WTC11 (cell line): Measurements from ENCODE around the gene MFSD2A. TPM values are rescaled to one million over a fixed set of nuclear protein-coding genes. Genes with fewer than 3 reads are reported as not detected.

Source experiments
- ATAC-seq: fragments of 200-7000 bp; cut with Tn5 transposase; 2 replicates; pipeline ENCODE4 v1.10.0; 2021; ENCODE audit warnings: mild to moderate bottlenecking, moderate library complexity
- CTCF ChIA-PET: fragments of 300-600 bp; sonication (Branson Sonifier 250); formaldehyde crosslinking; loops from one replicate; lab custom pipeline; 2021; ENCODE audit warnings: antibody characterized with exemption; lab: Charles Lee
- POLR2A ChIA-PET: fragments of 350-600 bp; sonication (Branson Sonifier 250); formaldehyde crosslinking; loops from one replicate; lab custom pipeline; 2021; ENCODE audit warnings: antibody characterized with exemption; lab: Charles Lee
- DNase-seq: peaks from one replicate; pipeline ENCODE4 v3.0.0; 2021; ENCODE audit warnings: low spot score
- H3K27ac Mint-ChIP-seq: 2 replicates; pipeline ENCODE4 v1.8.0; 2021; ENCODE audit warnings: mixed read lengths
- H3K27me3 Mint-ChIP-seq: 2 replicates; pipeline ENCODE4 v1.8.0; 2021; ENCODE audit warnings: low read depth, mild to moderate bottlenecking, moderate library complexity, mixed read lengths
- H3K36me3 Mint-ChIP-seq: 2 replicates; pipeline ENCODE4 v1.8.0; 2021; ENCODE audit warnings: mixed read lengths
- H3K4me1 Mint-ChIP-seq: 2 replicates; pipeline ENCODE4 v1.8.0; 2022; ENCODE audit warnings: mixed read lengths
- H3K4me3 Mint-ChIP-seq: 2 replicates; pipeline ENCODE4 v1.8.0; 2021; ENCODE audit warnings: mild to moderate bottlenecking, moderate library complexity, mixed read lengths
- H3K9me3 Mint-ChIP-seq: 2 replicates; pipeline ENCODE4 v1.8.0; 2021; ENCODE audit warnings: mixed read lengths
- E2F1 ChIP-seq: sonication (generic); formaldehyde crosslinking; IDR thresholded peaks from 2 replicates; pipeline ENCODE4 v1.8.0; 2022; ENCODE audit warnings: mild to moderate bottlenecking, missing genetic modification reagents
- ETV6 ChIP-seq: sonication (generic); formaldehyde crosslinking; IDR thresholded peaks from 2 replicates; pipeline ENCODE4 v1.8.1; 2022; ENCODE audit warnings: mild to moderate bottlenecking, missing genetic modification reagents
- HMGA2 ChIP-seq: fragments of 250-450 bp; sonication (Bioruptor Pico); IDR thresholded peaks from 2 replicates; pipeline ENCODE4 v1.4.0; 2021; ENCODE audit warnings: mild to moderate bottlenecking, moderate library complexity
- IRF2 ChIP-seq: sonication (generic); formaldehyde crosslinking; IDR thresholded peaks from 2 replicates; pipeline ENCODE4 v1.8.0; 2022; ENCODE audit warnings: low read depth, missing genetic modification reagents, borderline replicate concordance
- JAZF1 ChIP-seq: fragments of 250-450 bp; sonication (Bioruptor Pico); IDR thresholded peaks from 2 replicates; pipeline ENCODE4 v1.9.0; 2021; ENCODE audit warnings: moderate library complexity, mild to moderate bottlenecking, inconsistent platforms
- USF1 ChIP-seq: sonication (generic); formaldehyde crosslinking; IDR thresholded peaks from 2 replicates; pipeline ENCODE4 v1.8.0; 2022; ENCODE audit warnings: mild to moderate bottlenecking, missing genetic modification reagents
- ZNF138 ChIP-seq: sonication (generic); formaldehyde crosslinking; conservative IDR thresholded peaks from 2 replicates; pipeline ENCODE4 v1.8.1; 2022; ENCODE audit warnings: mild to moderate bottlenecking, moderate library complexity, missing genetic modification reagents
- ZNF232 ChIP-seq: sonication (generic); formaldehyde crosslinking; IDR thresholded peaks from 2 replicates; pipeline ENCODE4 v1.8.0; 2022; ENCODE audit warnings: mild to moderate bottlenecking, missing genetic modification reagents
- ZNF263 ChIP-seq: sonication (generic); formaldehyde crosslinking; IDR thresholded peaks from 2 replicates; pipeline ENCODE4 v1.8.1; 2022; ENCODE audit warnings: low read depth, mild to moderate bottlenecking, moderate library complexity, missing genetic modification reagents
- ZNF396 ChIP-seq: fragments of 250-450 bp; sonication (Bioruptor Pico); IDR thresholded peaks from 2 replicates; pipeline ENCODE4 v1.8.0; 2021; ENCODE audit warnings: mild to moderate bottlenecking, moderate library complexity, borderline replicate concordance
- total RNA-seq: library from RNA; stranded (reverse); gene quantifications from 3 replicates; pipeline ENCODE4 v1.2.3, GENCODE V29; 2021
- TF ChIP-seq, protein P1 (sequence below): sonication (generic); formaldehyde crosslinking; IDR thresholded peaks from 2 replicates; pipeline ENCODE4 v1.8.0; 2022; ENCODE audit warnings: missing genetic modification reagents
- TF ChIP-seq, protein P2 (sequence below): fragments of 250-450 bp; sonication (Bioruptor Pico); IDR thresholded peaks from 2 replicates; pipeline ENCODE4 v1.9.0; 2021; ENCODE audit warnings: mild to moderate bottlenecking, borderline replicate concordance
- TF ChIP-seq, protein P3 (sequence below): sonication (generic); formaldehyde crosslinking; IDR thresholded peaks from 2 replicates; pipeline ENCODE4 v1.8.1; 2023; ENCODE audit warnings: mild to moderate bottlenecking, moderate library complexity, missing genetic modification reagents
- TF ChIP-seq, protein P4 (sequence below): sonication (generic); formaldehyde crosslinking; IDR thresholded peaks from 2 replicates; pipeline ENCODE4 v1.8.1; 2023; ENCODE audit warnings: mild to moderate bottlenecking, missing genetic modification reagents, borderline replicate concordance

Gene MFSD2A
- total RNA-seq, 1 experiment from 2014 or later = 14.0 TPM

DNA sequence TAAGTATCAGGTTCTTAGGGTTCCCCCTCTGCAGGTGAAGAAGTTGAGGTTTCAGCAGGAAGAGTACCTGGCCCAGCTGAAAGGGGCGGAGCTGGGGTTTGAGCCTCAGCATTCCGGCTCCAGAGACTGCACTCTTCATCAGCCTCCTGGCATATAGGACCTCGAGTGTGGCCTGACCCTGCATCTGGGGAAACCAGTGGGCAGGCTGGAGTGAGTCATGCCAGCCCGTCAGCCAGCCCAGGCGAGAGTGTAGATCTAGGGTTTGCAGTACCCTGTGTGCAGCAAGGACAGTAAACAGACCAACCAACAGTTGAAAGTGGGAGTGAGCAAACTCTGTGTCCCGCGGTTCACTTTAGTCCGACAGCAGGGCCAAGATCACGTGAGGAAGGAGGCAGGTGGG, 14.1 kb downstream of the MFSD2A start:
- ATAC-seq (no peak), DNase-seq (no peak)
- no peak for TF ChIP-seq ZNF263 (CRISPR knock-in tag)
- TF ChIP-seq, protein P1, sequence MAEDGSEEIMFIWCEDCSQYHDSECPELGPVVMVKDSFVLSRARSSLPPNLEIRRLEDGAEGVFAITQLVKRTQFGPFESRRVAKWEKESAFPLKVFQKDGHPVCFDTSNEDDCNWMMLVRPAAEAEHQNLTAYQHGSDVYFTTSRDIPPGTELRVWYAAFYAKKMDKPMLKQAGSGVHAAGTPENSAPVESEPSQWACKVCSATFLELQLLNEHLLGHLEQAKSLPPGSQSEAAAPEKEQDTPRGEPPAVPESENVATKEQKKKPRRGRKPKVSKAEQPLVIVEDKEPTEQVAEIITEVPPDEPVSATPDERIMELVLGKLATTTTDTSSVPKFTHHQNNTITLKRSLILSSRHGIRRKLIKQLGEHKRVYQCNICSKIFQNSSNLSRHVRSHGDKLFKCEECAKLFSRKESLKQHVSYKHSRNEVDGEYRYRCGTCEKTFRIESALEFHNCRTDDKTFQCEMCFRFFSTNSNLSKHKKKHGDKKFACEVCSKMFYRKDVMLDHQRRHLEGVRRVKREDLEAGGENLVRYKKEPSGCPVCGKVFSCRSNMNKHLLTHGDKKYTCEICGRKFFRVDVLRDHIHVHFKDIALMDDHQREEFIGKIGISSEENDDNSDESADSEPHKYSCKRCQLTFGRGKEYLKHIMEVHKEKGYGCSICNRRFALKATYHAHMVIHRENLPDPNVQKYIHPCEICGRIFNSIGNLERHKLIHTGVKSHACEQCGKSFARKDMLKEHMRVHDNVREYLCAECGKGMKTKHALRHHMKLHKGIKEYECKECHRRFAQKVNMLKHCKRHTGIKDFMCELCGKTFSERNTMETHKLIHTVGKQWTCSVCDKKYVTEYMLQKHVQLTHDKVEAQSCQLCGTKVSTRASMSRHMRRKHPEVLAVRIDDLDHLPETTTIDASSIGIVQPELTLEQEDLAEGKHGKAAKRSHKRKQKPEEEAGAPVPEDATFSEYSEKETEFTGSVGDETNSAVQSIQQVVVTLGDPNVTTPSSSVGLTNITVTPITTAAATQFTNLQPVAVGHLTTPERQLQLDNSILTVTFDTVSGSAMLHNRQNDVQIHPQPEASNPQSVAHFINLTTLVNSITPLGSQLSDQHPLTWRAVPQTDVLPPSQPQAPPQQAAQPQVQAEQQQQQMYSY (CRISPR knock-in tag) = no peak
- TF ChIP-seq IRF2 (CRISPR knock-in tag) = no peak
- no peak for TF ChIP-seq JAZF1 (CRISPR knock-in tag)
- Mint-ChIP-seq H3K36me3 (peaks cover 44% of the 10 kb centered on the region), H3K27me3 (no peaks in the 10 kb centered on the region), H3K9me3 (no peaks in the 10 kb centered on the region), H3K27ac (no peak overlapping the region), H3K4me3 (no peak overlapping the region), H3K4me1 (peaks cover 5% of the 10 kb centered on the region)
- ChIA-PET POLR2A (no interaction called here), CTCF (interaction anchor here (6.7 kb wide), 1 partner anchor 48 kb away, joined by 144 read pairs; no protein-coding TSS in a partner anchor)

DNA sequence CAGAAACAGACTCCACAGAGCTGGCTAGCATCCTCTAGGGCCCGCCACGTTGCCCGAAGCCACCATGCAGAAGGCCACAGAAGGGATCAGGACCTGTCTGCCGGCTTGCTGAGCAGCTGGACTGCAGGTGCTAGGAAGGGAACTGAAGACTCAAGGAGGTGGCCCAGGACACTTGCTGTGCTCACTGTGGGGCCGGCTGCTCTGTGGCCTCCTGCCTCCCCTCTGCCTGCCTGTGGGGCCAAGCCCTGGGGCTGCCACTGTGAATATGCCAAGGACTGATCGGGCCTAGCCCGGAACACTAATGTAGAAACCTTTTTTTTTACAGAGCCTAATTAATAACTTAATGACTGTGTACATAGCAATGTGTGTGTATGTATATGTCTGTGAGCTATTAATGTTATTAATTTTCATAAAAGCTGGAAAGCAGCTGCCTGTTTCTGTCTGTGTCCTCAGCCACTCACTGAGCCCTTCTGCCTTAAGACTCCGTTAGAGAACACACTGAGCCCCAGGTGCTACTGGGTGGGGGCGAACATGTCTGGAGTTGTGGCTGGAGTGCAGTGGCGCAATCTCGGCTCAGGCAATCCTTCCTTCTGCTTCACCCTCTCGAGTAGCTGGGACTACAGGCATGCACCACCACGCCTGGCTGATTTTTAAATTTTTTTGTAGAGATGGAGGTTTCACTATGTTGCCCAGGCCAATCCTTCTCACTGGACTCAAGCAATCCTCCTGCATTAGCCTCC, 14.8 kb downstream of the MFSD2A start:
- peaks cover 5% of the 10 kb centered on the region for H3K4me1 Mint-ChIP-seq
- CTCF ChIA-PET = interaction anchor here (1.7 to 6.7 kb wide), 2 partner anchors 14 to 49 kb away, joined by 5 to 144 read pairs; no protein-coding TSS in a partner anchor
- TF ChIP-seq, protein P2, sequence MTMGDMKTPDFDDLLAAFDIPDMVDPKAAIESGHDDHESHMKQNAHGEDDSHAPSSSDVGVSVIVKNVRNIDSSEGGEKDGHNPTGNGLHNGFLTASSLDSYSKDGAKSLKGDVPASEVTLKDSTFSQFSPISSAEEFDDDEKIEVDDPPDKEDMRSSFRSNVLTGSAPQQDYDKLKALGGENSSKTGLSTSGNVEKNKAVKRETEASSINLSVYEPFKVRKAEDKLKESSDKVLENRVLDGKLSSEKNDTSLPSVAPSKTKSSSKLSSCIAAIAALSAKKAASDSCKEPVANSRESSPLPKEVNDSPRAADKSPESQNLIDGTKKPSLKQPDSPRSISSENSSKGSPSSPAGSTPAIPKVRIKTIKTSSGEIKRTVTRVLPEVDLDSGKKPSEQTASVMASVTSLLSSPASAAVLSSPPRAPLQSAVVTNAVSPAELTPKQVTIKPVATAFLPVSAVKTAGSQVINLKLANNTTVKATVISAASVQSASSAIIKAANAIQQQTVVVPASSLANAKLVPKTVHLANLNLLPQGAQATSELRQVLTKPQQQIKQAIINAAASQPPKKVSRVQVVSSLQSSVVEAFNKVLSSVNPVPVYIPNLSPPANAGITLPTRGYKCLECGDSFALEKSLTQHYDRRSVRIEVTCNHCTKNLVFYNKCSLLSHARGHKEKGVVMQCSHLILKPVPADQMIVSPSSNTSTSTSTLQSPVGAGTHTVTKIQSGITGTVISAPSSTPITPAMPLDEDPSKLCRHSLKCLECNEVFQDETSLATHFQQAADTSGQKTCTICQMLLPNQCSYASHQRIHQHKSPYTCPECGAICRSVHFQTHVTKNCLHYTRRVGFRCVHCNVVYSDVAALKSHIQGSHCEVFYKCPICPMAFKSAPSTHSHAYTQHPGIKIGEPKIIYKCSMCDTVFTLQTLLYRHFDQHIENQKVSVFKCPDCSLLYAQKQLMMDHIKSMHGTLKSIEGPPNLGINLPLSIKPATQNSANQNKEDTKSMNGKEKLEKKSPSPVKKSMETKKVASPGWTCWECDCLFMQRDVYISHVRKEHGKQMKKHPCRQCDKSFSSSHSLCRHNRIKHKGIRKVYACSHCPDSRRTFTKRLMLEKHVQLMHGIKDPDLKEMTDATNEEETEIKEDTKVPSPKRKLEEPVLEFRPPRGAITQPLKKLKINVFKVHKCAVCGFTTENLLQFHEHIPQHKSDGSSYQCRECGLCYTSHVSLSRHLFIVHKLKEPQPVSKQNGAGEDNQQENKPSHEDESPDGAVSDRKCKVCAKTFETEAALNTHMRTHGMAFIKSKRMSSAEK = no peak
- TF ChIP-seq ZNF396 (CRISPR knock-in tag) (no peak), E2F1 (no peak), ZNF138 (CRISPR knock-in tag) (no peak), USF1 (CRISPR knock-in tag) (no peak), HMGA2 (CRISPR knock-in tag) (no peak), ZNF232 (CRISPR knock-in tag) (no peak), ETV6 (CRISPR knock-in tag) (no peak)
- TF ChIP-seq, protein P3, sequence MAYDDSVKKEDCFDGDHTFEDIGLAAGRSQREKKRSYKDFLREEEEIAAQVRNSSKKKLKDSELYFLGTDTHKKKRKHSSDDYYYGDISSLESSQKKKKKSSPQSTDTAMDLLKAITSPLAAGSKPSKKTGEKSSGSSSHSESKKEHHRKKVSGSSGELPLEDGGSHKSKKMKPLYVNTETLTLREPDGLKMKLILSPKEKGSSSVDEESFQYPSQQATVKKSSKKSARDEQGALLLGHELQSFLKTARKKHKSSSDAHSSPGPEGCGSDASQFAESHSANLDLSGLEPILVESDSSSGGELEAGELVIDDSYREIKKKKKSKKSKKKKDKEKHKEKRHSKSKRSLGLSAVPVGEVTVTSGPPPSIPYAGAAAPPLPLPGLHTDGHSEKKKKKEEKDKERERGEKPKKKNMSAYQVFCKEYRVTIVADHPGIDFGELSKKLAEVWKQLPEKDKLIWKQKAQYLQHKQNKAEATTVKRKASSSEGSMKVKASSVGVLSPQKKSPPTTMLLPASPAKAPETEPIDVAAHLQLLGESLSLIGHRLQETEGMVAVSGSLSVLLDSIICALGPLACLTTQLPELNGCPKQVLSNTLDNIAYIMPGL = no peak
- TF ChIP-seq, protein P4, sequence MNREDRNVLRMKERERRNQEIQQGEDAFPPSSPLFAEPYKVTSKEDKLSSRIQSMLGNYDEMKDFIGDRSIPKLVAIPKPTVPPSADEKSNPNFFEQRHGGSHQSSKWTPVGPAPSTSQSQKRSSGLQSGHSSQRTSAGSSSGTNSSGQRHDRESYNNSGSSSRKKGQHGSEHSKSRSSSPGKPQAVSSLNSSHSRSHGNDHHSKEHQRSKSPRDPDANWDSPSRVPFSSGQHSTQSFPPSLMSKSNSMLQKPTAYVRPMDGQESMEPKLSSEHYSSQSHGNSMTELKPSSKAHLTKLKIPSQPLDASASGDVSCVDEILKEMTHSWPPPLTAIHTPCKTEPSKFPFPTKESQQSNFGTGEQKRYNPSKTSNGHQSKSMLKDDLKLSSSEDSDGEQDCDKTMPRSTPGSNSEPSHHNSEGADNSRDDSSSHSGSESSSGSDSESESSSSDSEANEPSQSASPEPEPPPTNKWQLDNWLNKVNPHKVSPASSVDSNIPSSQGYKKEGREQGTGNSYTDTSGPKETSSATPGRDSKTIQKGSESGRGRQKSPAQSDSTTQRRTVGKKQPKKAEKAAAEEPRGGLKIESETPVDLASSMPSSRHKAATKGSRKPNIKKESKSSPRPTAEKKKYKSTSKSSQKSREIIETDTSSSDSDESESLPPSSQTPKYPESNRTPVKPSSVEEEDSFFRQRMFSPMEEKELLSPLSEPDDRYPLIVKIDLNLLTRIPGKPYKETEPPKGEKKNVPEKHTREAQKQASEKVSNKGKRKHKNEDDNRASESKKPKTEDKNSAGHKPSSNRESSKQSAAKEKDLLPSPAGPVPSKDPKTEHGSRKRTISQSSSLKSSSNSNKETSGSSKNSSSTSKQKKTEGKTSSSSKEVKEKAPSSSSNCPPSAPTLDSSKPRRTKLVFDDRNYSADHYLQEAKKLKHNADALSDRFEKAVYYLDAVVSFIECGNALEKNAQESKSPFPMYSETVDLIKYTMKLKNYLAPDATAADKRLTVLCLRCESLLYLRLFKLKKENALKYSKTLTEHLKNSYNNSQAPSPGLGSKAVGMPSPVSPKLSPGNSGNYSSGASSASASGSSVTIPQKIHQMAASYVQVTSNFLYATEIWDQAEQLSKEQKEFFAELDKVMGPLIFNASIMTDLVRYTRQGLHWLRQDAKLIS (CRISPR knock-in tag) = no peak
- no peak overlapping the region for H3K27ac Mint-ChIP-seq
- DNase-seq (no peak), ATAC-seq (no peak)
- peaks cover 43% of the 10 kb centered on the region for H3K36me3 Mint-ChIP-seq
- POLR2A ChIA-PET = no interaction called here
- H3K27me3 Mint-ChIP-seq = no peaks in the 10 kb centered on the region; the same call in 1 of the 2 replicates
- no peak overlapping the region for H3K4me3 Mint-ChIP-seq
- H3K9me3 Mint-ChIP-seq = no peaks in the 10 kb centered on the region
